GM21786 (cell line): ENCODE measurements around the gene MDN1.

Source experiments
- ATAC-seq: cut with Tn5 transposase; IDR thresholded peaks from one replicate; pipeline ENCODE4 v1.9.1; 2021; ENCODE audit not compliant: unreplicated experiment

The MDN1 gene

GRCh38 chr6:89703292-89703691 lies 116.3 kb downstream of the MDN1 start:
- no peak for ATAC-seq

DNA sequence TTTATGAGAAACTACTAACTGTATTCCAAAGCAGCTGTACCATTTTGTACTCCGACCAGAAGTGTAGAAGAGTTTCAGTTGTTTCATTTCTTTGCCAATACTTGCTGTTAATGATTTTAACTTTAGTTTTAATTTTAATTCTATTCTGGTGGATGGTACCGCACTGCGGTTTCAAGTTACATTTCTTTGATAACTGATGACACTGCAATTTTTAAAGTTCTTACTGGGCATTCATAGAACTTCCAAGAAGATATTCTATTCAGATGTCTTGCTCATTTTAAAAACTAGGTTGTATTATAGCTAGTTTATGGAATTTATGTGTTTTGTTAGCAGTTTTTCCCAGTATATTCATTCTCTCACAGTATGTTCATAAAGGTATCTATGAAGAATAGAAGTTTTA lies 117.2 kb downstream of the MDN1 start:
- ATAC-seq = no peak

- no peak for ATAC-seq
Observed at GRCh38 chr6:89695667-89696066, 123.9 kb downstream of the MDN1 start.

DNA sequence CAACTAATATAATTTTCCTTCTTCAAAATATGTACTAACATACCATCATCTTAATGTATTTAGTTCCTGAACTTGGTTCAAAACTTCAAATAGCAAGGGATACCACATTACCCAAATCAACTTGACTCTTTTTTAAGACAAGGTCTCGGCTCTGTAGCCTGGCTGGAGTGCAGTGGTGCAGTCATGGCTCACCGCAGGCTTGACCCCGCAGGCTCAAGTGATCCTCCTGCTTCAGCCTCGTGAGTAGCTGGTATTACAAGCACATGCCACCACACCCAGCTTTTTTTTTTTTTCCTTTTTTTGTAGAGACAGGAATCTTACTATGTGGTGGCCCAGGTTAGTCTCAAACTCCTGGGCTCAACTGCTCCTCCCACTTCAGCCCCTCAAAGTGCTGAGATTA lies 125.2 kb downstream of the MDN1 start:
- no peak for ATAC-seq

GRCh38 chr6:89693207-89693606 lies 126.4 kb downstream of the MDN1 start:
- no peak for ATAC-seq

- no peak for ATAC-seq
Observed at GRCh38 chr6:89692256-89692655, 127.3 kb downstream of the MDN1 start.

DNA sequence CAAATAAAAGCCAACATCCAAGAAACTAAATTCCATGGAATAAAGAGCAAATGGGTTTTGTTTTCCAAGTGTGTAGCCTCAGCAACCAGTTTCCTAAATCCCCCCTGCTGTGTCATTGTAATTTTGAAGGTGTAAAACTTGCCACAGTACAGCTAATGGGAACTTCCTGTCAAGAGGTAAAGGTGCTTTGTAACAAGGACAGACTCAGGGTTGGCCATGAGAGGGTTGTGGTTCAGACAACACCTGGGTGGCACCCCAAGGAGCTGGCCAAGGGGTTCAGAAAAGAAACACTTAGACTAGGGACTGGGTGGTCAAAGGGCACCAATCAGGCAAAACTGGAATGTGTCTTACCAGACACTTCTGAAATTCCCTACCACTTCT lies 128.7 kb downstream of the MDN1 start:
- no peak for ATAC-seq

- no peak for ATAC-seq
Observed at GRCh38 chr6:89689732-89690131, 129.9 kb downstream of the MDN1 start.

GRCh38 chr6:89688328-89688727 lies 131.3 kb downstream of the MDN1 start:
- ATAC-seq = no peak

DNA sequence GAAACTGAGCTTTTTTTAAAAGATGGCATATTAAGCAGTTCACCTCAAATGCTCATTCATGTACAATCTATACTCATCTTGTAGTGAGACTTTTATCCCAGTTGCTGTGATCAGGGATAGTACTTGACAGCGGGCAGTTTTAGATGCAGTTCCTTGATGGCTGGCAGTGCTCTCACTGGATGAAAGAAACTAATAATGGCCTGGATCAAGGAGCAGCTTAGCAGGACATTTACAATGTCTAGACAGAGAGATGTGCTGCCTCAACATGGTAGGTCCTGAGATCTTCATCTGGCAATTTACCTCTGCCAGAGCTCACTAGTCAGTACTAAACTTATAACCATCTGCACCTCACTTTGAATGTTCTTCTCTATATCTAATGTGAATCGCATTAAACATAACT lies 134.3 kb downstream of the MDN1 start:
- no peak for ATAC-seq

GRCh38 chr6:89682991-89683390 lies 136.6 kb downstream of the MDN1 start:
- ATAC-seq = no peak

- ATAC-seq = no peak
Observed at GRCh38 chr6:89681983-89682564, 137.5 kb downstream of the MDN1 start.

- no peak for ATAC-seq
Observed at GRCh38 chr6:89680551-89680950, 139.0 kb downstream of the MDN1 start.

- no peak for ATAC-seq
Observed at GRCh38 chr6:89680150-89680549, 139.4 kb downstream of the MDN1 start.

- no peak for ATAC-seq
Observed at GRCh38 chr6:89679215-89680120, 140.1 kb downstream of the MDN1 start.

DNA sequence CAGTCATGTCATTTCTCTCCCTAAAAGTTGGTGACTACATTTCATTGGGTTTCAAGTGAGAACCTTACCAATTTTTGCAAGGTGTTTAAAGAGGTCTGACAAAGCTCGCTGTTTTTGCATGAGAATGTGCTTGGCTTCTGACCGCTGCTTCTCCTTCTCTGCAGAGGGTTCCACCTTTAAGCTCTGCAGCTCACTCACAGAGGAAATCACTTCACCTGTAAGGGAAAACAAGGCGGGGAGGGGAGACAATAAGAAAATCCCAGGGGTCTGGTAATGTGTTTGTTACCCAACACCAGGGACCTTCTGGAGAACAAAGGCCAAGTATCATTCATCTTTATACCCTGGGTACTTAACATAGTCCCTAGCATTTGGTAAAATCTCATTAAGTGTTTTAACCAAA lies 141.1 kb downstream of the MDN1 start:
- ATAC-seq = no peak

- ATAC-seq = no peak
Observed at GRCh38 chr6:89675949-89676748, 143.4 kb downstream of the MDN1 start.

DNA sequence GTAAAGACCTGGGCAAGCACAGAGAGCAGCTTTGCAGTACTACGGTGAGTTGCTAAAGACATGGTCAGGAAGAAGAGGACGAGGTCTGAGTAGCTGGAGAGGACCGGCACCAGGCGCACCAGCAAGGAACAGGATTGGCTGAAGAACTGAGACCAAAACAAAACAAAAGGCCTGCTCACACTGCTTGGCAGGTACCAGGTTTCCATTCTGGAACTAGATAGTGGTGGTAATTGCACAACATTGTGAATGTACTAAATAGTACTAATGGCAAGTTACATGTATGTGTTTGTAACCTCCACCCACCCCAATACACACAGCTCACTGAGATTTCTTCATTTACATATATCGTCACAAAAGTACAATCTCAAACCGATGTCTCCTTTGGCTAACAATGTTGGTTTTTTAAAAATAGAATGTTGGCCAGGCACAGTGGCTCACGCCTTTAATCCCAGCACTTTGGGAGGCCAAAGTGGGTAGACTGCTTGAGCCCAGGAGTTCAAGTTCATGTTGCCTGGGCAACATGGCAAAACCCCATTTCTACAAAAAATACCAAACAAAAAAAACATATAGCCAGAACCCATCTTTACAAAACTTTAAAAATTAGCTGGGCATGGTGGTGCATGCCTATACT lies 148.5 kb downstream of the MDN1 start:
- ATAC-seq = no peak

GRCh38 chr6:89669002-89669401 lies 150.6 kb downstream of the MDN1 start:
- no peak for ATAC-seq

DNA sequence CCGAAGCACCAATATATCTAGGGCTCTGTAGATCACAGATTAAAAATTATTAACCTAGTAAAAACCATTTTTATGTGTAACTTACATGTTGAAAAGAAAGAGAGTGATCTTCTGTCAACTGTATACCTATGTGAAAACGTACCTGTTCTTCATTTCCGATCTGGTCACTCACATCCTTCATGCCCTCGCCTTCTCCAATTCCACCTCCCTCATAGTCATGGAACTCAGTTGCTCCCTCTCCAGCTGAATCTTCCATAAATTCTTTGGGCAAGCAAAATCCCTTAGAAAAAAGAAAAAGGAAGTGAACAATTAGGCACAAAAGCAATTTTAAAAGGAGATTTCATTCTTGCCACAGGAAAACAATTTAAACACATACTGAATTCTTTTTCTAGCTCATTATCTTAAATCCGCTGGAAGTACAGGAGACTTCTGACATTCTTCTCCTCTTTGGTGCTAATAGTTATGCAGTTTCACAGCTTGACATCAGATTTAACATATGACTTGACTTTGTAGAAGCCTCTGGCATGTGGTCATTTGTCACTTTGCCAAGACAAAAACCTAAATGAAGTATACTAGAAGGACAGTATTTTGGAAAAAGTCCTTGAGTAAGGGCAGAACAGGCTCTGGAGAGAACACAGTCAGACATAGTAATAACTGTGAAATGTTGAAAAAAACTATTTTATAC lies 151.6 kb downstream of the MDN1 start:
- no peak for ATAC-seq
